ENCODE results near the gene LRMDA.

The LRMDA gene

DNA sequence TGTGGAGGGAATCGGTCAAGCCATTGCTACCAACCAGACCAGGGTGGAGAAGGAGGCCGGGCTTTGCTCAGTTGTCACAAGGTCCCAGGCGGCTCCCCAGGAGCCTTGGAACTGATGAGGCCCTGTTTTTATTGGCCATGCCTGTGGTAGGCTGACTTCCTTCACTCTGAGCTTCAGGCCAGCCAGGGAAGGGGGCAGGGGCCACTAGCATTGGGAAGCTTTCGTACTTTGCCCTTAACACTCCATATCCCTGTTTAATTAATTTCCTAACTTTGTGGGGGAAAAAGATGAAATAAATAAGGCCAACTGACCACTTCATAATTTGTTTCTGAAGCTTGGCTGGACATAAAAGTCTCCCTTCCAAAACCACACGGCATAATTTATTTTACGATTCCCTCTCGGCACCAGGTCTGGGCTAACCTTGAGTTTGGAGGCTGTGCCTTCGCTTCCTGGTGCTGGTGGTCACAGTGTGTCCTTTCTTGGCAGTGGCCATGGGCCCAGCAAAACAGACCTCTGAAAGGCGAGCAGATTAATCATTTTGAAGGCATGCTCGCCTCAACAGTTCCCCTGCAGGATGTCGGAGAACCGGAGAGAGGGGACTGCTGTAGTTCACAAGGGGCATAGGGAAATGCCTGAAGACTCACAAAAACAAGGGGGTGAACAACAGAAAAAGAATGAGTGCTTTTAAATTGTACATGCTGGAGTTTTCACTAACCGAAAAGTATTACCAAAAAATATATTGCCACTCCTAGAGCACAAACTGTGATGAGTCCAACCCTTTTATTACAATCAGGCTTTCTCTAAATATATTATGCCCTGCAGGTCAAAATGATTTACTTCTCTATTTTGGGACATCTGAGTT, 966.0 kb downstream of the LRMDA start:
- peak; percentile 58 for DNase-seq

DNA sequence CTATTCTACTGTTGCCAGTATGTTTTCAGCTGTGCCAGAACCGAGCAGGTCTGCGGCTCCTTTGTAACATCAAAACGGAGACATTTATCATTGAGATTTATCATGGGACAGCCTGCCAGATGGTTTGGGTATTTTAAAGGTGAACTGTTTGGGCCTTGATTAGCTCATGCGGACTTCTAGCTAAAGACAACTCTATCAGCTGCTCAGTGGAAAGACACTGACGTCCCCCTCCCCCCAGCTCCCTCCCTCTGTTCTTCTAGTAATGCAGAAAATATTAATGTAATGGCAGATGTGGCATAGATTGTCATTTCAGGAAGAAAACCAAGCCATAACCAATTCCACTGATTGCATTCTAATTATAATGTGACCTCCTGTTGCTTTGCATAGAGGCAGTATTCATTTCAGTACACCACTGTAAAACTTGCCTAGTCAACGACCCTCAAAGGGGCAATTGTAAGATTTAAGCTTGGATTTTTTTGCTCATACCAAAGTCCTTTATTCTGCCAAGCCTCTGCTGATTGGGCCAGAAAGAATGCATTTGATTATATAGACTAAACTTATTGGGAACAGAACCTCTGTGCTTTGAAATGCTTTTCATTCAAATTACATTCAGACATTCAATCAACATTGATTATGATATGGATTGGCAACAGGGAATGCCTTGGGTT, 966.8 kb downstream of the LRMDA start:
- peak; percentile 36 for DNase-seq

DNA sequence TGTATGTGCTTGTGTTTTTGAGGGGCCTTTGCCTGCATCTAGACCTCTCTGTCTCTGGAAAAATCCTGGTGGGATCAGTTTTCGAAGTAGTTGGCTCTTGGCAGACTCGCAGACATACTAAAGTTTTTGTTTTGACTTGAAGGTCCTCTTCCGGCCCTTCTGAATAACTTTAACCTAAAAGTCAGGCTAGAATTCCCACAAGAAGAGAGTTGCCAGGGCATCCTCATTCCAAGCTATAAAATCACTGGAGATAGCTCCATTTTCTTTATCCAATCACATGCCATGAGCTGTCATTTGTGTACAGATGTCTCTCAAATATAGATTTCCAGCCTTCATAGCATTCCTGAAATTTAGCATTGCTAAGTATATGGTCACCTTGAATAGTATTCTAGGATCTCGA, 967.8 kb downstream of the LRMDA start:
- DNase-seq: no peak

DNA sequence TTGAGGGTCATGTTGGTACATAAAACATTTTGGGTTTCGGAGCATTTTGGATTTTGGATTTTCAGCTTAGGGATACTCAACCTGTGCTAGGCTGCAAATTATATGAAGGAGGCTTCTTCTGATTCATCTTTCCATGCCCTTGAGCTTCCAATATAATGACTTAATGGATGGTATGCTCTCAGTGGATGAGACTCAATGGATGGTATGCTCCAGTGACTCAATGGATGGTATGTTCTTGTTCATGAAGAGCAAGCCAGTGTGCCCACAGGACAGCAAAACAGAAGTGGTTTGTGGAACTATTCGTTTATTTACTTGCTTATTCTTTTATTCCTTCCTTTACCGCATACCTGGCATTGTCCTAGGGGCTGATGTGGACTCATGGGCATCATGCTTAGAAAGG, 969.6 kb downstream of the LRMDA start:
- DNase-seq: no peak

DNA sequence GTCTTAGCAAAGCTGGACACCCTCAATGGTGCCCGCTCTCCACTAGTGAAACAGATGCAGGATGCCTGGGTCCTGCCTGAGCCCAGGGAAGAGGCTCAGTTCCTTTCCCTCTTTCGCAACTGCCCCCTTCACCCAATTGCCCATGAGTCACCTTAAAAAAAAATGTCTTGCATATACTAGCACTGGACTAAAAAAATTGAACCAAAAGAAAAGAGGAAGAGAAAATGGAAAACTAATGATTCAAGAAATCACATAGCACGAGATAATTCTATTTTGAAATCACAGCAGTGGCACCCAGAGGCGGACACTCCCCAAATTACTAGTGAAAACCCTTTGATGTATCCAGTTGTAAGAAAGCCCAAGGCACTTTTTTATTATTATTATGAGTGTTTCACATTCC, 972.5 kb downstream of the LRMDA start:
- DNase-seq: no peak

DNA sequence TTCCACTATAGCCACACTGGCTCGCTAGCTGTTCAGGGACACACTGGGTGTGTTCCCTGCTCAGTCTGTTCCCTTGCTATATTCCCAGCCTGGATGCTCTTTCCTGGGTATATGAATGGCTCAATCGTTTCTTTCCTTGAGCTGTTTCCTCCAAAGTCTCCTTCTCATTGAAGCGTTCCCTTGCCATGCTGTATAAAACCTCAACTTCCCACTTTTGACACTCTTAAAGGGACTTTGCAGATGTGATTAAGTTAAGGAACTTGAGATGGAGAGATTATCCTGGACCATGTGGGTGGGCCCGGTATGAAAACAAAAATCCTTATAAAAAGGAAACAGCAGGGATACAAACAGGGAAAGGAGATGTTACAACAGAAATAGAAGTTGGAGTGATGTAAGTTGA, 973.1 kb downstream of the LRMDA start:
- DNase-seq: no peak

DNA sequence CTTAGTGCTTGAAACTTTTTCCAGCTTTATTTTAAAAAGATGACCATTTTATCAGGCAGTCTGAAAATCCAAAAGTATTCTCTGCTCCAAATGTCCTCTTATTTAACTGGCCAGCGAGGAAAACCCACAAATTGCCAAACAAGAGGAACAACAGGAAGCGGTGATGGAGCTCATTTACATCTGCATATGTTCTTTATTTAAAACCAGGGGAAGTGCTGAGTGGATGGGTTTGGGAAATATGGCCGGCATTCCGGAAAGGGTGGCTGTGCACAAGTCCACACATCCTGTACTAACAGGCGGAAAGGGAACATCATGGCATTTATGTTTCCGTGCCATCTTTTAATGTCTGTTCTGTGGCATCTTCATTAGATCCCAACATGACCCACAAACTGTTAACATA, 974.5 kb downstream of the LRMDA start:
- DNase-seq: no peak

DNA sequence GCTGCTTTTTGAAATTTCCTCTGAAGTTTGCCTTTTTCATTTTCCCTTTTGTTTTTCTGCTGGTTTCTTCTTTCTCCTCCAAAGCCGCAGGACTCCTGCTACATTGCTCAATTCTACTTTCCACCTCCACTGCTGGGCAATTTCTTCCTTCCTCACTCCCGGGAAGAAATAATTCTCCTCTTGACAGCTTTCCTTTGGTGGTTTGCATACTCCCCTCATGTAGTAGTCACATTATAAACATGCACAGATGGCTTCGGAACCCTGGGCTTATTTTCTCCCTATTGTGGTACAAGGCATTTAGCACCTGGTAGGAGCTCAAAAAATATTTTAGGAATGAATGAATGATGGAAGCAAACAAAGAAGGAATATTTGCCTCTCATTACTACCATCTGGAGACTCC, 977.2 kb downstream of the LRMDA start:
- no peak for DNase-seq

DNA sequence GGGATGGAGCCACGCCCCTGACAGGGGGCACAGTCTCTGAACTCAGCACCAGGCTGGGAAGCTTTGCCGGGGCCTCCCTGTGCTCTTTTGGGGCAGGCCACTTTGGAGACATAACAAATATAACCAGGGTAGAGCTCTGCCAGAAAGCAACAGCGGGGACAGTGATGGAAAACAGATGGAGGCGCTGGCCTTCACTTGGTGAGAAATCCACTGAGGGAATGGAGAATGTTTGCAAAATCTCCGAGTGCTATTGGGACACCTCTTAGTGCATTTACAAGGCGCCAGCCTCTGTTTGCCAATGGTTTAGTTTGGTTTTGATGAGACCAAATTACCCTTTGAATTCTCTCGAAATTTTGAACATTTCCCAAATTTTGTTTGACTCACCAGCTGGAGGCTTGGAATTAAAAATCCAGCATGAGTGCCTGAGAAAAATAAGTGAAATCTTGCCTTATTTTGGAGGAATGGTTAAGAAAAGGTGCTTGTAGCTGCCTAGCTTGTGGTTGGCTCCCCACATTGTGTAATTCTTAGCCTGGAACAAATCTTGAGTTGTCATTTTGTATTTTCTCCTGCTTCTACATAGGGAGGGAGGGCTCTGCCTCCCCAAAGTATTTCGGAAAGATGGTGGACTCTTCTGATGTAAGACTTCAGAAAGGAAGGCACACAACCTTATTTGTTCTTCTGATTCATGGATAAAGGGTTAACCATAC, 980.5 kb downstream of the LRMDA start:
- no peak for DNase-seq

DNA sequence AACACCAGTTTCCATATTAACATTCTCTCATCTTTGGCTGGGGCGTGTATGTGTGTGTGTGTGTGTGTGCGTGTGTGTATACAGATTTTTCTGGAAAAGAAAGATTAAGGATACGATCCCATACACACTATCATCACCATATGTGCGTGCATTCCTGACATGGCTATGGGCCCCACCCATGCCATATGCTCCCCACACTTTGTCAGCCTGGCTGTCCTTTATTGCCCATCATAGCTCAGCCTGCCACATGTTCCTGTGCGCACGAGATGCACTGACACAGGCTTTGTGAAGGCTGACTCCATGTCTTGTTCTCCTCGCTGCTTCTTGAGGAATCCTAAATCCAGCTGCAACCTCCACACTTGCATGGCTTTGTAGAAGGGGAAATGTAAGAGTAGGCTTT, 984.1 kb downstream of the LRMDA start:
- DNase-seq: no peak

DNA sequence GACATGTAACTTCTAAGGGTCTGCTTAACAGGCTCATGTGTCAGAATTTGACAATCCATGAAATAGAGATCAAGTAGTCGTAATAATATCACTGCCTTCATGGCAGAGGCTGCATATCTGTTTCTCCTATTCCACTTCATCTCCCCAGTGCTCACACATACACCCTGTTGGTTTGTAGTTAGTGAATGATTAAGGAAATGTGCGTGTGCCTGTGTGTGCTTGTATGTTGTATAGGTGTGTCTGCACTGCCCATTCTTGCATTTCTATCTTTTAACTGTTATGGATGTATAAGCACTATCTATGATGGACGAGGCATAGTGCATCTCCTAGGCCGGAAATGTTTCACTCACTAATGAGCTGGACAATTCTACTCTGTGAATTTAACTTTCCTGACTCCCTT, 985.2 kb downstream of the LRMDA start:
- DNase-seq: no peak

DNA sequence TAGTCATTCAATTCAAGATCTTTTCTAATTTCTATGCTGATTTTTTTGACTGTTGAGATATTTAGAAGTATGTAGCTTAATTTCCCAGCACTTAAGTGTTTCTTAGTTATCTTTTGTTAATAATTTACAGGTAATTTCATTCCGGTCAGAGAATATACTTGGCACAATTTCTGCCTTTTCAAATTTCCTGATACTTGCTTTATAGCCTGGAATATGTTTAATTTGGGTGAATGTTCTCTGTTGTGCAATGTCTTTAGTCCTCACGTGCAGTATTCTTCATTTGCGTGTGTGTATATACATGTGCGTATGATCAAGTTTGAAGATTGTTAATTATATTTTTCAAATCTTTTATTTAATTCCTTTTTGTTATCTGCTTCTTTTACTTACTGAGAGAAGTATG, 989.3 kb downstream of the LRMDA start:
- no peak for DNase-seq

DNA sequence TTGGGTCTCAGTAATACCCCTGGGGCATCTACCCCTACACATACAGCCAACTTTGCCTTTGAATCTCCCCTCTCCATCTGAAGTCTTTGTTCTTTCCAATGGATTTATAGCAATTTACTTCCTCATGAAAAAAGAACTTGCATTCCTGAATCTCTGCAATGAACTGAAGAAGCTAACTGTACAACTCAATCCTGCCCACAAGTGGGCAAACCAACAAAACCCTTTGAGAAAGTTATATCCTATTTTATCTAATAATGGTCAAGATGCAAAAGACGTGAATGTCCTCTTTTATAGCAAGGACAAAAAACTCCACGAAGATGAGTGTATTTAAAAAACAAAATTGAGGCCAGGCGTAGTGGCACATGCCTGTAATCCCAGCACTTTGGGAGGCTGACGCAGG, 991.3 kb downstream of the LRMDA start:
- DNase-seq: no peak

DNA sequence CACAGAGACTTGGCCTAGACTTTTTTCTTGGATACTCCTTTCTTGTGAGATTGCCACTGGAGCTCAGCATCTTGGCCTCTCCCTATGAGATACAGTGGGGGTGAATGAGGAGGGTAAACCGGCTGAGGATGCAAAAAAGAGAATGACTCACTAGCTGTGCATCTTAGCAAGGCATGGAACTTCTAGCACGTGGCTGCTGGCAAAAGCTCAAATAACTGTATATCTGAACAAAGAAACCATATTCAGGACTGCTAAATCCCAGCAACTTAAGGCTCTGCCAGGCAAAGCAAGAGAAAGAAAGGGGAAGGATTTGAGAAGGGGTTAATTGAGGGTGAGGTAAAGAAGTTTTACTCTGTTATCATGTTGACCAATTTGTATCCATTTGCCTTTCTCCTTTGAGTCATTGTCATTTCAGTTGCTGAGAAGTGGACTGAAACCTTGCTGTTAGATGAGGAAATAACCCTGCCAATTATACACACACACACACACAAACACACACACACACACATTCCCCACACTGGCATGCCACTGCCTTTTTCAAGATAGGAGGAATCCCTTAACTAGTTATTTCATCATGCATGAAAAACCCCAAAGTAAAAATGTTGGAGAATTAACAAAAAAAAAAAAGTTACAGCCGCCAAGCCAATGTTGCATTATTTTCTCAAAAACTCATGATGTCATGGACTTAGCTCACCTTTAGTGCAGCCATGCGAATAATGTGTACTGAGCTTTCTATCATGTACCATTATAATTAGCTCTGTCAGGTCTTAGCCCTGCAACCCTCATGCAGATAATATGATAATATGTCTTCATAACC, 997.3 kb downstream of the LRMDA start:
- DNase-seq: no peak

DNA sequence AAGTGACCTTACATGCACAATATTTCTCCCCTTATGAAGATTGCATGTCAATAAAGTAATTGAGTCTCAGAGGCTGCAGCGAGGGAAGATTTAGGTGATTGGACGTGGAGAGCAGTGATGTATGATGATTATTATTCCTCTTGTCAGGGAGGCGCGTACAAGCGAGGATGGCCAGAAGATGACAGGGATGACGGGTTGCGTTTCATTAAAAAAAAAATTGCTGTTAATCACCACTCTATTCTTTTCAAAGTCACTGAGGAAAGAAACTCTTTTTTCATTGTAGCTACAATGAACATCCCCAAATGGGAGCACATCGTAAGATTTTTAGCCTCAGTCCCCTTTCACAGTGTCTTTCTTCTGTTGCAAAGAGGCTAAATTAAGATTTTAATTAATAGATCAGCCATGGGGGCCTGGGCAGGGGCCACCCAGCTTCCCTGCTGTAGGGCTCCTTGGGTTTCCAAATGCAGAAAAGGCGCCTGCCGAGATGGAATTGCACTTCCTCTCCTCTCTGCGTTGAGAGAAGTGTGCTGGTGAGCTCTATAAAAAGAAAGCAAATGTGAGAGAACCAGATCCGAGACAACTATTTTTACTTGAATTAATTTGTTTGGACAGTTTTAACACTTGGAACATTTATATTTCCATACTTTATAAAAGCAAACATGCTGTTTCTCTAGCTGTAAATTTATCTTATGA, 998.1 kb downstream of the LRMDA start:
- no peak for DNase-seq

DNA sequence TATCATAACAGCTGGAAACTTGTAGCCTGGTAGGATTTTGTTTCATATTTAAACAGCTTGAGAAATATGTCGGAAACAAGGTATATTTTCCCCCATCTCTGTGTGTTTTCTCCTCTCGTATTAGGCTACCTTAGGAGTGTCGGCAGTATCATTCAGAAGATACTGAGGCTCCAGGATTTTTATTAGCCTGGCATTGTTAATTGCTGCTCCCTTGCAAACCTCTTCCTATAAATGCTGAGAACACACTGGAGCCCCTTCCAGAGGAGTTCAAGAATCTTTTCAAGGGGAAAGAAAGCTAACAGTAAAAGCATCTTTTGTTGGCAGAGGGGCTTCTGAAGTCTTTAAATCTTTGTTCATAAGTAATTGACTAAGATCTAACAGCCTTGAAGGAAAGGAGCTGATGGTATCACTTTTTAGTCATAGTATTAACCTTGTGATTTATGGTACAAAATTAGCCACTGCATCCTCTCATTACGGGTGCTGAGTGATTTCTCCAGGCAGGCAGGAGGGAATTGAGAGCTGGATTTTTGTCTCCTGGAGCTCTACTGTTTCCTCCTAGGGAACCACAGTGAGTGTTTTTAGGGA, 998.7 kb downstream of the LRMDA start:
- DNase-seq: no peak

DNA sequence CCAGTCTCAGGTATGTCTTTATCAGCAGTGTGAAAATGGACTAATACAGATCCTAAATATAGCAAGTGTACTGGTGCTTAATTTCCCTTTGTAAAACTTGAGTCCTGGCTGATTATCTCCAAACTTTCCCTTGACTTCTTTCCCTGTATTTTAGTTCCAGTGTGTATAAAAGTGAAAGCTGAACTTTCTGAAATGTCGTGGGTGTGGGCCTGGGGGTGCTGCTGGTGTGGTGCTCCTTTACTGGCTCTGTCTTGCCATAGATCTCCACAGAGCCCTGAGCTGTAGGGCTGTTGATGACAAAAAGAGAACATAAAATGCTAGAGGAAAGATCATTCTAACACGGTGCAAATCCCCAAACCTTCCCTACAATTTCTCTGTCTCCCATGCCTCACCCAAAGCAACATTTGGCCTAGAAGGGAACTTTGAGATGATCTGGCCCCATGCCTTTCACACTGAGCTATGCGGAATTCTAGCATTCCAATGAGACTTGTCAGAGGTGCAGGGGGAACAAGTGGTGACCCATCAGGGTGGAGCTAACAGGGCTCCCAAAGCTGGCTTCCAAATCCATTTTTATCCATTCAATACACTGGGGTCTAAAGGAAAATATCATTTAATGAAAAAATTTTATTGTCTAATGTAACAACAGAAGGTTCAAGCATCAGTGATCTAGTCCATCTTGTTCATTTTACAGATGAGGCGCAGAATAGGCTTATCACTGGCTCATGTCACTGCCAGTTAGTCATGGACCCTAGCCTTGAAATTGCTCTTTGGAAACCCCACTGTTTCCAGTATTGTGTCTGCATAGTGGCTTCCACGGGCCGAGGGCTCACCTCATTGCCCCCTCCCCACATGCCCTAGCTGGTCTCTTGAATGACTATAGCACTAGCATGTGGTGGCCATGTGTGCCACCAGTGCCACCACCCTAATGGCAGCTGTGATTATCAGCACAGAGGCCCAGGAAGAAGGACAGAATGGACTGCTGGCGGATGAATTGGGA, 1000.9 kb downstream of the LRMDA start:
- no peak for DNase-seq

DNA sequence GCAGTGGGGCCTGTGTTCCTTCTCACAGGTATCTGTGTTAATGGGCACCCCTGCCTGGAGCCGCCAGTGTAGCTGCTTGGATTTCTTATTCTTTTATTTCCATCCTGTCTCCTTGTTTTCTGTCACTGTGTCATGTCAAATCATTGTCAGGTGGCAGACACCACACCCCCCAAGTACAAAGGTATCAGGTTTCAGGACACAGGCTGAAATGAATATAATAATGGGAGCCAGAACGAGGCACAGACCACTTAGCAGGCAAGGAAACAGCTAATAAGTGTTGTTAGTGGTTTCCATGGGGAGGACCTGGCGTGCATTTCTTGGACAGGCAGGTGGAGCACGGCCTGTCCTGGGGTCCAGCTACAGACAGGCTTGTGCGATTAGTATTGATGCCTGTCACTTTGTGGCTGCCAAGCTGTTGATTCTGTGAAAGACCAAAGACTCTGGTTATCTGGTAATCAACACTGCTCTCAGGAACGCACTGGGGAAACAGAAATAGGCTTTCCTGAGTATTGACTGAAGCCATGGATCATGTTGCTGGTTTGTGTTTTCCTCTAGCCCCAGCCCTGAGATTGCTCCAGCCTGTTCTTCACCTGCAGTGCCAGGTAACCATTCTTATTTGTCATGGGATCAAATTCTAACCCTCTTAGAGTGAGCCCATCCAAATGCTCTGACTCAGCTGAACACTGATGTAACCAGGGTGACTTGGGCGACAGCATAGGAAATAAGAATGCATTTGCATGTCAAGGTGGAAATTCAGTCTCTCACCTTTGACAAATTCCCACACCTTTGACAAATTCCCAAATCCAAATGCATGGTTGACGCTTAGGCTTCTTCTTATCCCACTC, 1002.0 kb downstream of the LRMDA start:
- DNase-seq: no peak

DNA sequence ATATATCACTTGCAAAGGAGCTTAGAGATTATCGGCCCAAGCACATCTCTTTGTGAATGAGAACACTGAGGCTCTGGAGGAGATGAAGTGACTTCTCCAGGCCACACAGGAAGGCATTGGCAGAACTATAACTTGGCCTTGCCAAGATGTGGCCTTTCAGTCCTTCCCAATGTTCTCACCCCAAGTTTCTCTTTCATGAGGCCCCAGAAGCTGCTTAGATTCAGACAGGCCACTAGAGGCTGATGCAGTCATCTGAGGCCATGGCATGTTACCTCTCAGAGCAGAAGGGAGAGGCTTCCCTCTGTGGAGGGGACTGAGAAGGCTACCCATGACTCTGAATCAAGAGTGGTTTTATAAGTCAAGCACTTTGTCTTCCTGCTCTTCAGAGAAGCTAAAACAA, 1003.7 kb downstream of the LRMDA start:
- DNase-seq: no peak

DNA sequence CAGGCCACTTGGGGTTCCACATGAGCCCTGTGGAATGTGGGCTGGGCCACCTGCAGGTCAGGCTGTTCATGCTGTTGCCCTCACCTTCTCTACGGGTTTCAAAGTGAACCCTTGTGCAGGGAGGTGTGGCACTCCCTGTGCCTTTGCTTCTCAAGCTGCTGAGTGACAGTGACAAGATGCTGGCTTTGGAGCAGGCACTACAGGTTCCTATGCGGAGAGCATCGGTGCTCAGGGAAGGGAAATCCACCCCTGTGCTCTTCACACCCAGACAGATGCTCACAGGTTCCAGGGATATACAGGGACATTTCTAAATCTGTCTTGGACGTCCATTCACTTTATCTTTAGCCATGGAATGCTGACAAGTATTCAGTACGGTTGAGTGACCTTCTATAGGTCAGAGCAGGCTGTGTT, 1005.0 kb downstream of the LRMDA start:
- DNase-seq: no peak
